Stimulated activated CD4-positive, alpha-beta T cell treated with anti-CD3 and anti-CD28 coated beads, Interleukin-12 subunit alpha, Interleukin-12 subunit beta, amount 100 ng/mL, for 48 hours (primary cell): ENCODE measurements around the gene TMEM26.
"Not testable (repeated sequence)": the region's sequence is repeated elsewhere in the genome, so short reads cannot be mapped to it uniquely, and the experiment has no call there.

Experiments used
- DNase-seq, 3 donors: peaks; one replicate each; pipeline ENCODE4 v3.0.0-alpha.2; 2020; ENCODE audit warnings: low read depth in 2 of 3, low spot score in 1 of 3

The TMEM26 gene

DNA sequence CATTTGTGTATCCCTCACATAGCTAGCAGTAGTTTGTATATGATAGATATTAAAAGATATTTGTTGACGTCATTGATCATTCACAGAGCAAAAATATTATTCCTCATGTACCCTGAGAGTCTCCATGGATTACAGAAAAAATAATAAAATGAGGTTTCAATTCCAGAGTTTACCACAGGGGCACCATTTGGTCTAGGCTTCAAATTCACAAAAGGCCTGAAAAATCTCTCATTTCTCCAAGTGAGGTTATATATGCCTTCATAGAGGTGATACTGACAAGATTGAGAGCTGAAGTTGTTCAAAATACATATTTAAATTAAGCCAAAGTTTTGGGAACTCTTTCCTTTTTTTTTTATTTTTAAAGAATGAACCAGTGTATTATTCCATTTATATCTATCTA, 52.7 kb downstream of the TMEM26 start:
- DNase-seq: no peak

DNA sequence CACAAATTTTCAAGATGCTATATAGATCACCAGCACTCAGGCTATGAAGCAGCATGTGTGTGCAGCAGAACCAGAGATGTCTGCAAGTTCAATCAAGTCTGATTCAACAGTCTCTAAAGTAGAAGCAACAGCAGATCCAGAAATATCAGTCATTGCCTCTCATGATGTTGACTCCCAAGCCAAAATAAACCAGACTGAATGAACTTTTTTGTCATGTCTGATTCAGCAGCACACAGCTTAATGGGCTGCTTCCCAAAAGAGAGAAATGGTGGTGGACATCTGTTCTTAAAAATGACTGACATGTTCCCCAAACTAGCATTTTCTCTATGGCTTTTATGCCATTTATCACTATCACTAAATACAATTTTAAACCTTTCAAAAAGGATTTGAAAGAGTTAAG, 53.8 kb downstream of the TMEM26 start:
- DNase-seq: no peak

DNA sequence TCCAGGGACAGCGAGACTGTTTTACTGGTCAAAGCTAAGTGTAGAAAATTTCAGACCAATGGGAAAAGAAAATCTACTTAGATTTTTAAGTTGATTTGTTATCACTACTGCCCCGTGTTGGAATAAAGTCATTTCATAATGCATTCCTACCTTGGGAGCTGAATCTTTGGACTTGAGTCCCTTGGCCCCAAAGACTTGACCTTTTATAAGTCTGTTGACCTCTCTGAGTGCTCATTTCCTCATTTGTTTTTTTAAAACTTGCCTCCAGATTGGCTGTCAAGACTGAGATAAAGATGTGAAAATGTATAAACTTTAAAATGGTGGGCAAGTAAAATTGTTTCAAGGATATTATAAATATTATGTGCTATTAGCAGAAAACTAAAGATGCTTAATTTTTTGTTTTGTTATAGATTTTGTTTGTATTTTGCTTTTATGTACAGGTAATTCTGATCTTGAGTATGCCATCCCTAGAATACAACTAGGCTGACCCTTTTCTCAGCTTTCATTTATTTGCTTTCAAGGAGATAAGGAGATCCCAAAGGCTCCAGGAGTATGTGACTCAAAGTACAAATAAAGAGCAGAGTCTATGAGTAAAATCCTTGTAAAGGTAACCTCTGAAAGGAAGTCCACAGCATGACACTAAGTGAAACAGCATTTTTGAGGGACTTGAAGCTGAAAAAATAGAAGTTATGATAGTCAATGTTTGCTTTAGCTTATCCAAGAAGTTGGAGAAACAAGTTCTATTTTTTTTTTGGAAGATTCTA, 54.6 kb downstream of the TMEM26 start:
- no peak for DNase-seq

DNA sequence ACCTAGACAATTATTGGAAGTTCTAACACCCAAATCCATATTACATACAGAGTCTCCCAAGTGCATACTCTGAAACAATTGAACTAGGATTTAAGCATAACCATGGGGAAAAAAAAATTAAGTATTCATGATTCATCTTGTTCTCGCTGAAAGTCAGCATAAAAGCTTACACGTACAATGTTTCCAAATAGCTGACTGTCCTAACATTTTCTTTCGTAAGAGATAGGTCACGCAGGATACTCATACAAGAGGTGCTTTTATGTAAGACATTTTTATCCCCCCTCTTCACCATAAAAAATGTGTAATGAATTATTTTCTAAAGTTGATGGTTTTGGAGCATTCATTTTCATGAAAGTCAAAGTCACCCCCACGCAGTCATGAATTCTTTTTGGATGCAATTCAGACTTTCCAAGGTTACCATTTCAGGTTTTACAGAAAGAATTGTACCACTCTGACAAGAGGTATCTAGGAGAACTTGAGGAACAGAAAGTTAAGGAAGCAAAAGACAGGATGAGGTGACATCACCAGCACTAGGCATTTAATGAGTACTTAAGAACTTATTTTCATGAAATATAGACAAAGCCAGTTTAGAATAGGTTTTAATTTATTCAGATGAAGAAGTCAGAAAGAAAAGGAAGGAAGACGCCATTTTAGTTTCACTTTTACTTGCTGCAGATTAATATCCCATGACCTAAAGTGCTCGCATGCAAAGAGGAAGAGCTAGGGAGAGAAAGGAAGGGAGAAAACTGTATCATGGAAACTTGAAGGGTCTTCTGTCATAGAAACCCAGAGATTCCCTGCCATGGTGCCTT, 55.8 kb downstream of the TMEM26 start:
- no peak for DNase-seq

DNA sequence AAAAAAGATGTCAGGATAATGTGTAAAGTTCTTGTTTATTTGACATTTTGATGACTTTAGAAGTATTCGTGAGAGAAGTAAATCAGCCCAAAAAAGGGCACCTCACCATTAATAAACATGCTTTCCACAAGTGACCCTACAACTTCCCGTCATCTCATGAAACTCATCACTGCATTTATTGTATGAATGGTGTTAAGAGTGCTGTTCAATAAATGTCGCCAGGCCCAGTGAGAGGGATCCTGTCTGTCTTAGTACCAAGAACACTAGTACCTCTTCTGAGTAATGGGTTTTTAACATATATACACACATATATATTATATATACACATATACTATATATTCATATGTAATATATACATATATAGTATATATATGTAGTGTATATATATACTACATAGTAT, 61.9 kb downstream of the TMEM26 start:
- DNase-seq: no peak

DNA sequence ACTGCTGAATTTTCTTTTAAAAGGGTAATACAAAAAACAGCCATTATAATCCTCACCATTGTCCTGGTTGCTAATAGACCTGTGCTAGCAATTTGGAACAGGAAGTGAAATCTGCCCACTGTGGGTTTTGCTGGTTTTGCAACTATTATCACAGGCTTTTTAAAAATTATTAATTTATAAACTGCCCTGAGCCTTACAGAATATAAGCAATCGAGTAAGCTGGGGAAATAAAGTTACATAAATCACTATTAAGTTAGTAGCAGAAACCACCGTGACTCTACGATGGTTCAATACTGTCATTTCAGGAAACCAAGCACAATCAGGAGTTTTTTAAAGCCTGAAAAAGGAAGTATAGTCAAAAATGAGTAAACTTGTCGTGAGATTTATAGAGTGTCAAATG, 62.3 kb downstream of the TMEM26 start:
- DNase-seq: no peak

DNA sequence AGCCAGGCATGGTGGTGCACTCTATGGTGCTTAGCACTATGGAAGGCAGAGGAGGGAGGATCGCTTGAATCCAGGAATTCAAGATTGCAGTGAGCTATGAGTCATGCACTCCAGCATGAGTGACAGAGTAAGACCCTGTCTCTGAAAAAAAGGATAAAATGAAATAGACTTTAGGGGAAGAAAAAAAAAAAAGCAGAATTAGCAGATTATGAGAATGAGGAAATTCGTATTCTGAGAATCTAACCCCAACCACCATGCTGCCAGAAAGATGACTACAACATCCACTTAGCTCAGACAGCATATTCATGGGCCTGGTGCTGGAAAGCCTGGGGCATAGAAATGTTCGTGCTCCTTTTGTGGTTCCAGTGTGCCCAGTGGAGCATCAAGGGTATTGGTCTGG, 63.3 kb downstream of the TMEM26 start:
- no peak for DNase-seq

- DNase-seq: not testable (repeated sequence)
These were observed 64.2 kb downstream of the TMEM26 start for GRCh38 chr10:61388986-61389385.

DNA sequence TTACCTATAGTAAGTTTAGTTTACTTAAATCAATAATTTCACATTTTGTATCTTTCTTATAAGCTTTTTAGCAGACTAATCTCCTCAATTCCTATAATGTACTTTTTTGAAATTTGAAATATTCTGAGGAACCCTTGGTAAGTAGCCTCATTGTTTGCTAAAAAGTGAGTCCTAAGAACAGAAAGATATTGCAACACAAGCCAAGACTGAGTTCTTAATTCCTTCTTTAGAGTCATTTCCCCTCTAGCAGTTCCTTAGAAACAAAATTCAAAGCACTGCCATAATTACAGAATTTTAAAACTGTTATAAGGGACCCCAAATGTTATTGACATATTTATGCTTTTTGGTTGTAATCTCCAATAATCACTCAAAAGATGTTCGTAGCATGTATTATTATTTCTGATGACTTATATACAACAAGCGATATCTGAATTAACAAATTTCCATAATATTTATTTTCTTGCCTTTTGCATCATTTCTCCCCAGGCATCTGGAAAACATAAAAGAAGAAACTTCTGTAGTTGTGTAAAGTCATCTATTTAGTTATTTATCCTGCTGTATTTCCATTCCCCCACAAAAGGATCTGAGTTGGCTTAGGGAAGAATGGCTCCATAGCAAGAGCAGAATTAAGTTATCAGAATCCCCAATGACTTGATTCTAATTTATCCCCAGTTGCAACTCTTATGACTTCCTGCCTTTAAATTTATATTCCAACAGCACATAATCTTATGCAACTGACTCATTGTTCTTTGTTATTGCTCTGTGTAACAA, 67.8 kb downstream of the TMEM26 start:
- no peak for DNase-seq

DNA sequence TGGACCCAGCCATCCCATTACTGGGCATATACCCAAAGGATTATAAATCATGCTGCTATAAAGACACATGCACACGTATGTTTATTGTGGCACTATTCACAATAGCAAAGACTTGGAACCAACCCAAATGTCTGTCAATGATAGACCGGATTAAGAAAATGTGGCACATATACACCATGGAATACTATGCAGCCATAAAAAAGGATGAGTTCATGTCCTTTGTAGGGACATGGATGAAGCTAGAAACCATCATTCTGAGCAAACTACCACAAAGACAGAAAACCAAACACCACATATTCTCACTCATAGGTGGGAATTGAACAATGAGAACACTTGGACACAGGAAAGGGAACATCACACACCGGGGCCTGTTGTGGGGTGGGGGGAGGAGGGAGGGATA, 72.0 kb downstream of the TMEM26 start:
- DNase-seq: not testable (repeated sequence)

DNA sequence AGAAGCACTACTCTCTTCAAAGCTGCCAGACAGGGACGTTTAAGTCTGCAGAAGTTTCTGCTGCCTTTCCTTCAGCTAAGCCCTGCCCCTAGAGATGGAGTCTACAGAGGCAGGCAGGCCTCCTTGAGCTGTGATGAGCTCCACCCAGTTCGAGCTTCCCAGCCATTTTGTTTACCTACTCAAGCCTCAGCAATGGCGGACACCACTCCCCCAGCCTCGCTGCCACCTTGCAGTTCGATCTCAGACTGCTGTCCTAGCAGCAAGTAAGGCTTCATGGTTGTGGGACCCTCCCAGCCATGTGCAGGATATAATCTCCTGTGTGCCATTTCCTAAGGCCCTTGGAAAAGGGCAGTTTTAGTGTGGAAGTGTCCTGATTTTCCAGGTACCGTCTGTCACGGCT, 74.3 kb downstream of the TMEM26 start:
- no peak for DNase-seq

DNA sequence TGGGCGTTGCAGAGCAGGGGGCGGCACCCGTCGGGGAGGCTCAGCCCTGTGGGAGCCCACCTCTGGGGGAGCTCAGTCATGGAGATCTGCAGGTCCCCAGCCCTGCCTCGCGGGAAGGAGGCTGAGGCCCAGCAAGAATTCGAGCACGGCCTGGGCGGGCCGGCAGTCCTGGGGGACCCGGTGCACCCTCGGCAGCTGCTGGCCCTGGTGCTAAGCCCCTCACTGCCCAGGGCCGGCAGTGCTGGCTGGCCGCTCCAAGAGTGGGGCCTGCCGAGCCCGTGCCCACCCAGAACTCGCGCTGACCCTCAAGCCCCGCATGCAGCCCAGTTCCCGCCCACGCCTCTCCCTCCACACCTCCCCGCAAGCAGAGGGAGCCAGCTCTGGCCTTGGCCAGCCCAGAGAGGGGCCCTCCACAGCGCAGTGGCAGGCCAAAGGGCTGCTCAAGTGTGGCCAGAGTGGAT, 76.2 kb downstream of the TMEM26 start:
- DNase-seq: no peak

GRCh38 chr10:61376377-61376776, 76.8 kb downstream of the TMEM26 start:
- no peak for DNase-seq

- no peak for DNase-seq
These were observed 86.8 kb downstream of the TMEM26 start for GRCh38 chr10:61366365-61366764.

- no peak for DNase-seq
These were observed 88.6 kb downstream of the TMEM26 start for GRCh38 chr10:61364619-61365018.

GRCh38 chr10:61363006-61363405, 90.2 kb downstream of the TMEM26 start:
- DNase-seq: no peak

- DNase-seq: no peak
These were observed 93.7 kb downstream of the TMEM26 start for GRCh38 chr10:61359452-61359851.

DNA sequence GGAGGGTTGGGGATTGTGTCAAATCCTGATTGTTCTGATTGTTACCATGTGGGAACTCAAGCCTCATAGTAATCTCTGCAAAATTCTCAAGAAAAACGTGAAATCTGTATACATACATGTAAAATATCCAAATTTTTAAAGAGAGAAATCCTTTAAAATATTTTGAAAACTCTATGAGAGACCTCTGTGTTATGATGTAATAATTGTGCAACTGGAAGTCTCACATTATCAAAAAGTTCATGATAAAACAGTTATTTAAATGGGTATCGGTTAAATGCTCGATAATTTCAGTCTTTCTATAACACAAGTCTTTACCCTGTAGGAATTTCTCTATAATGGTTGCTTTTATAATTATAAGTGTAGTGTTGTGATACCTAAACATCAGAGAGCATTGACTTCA, 95.5 kb downstream of the TMEM26 start:
- no peak for DNase-seq
